GM19463 (cell line): ENCODE data around the gene CNN2.

Experiments used
- ATAC-seq: cut with Tn5 transposase; IDR thresholded peaks from one replicate; pipeline ENCODE4 v1.9.1; 2021; ENCODE audit warnings: mild to moderate bottlenecking, moderate library complexity; ENCODE audit not compliant: unreplicated experiment

Gene CNN2

GRCh38 chr19:995051-995827 lies 31.2 kb upstream of the CNN2 start:
- no peak for ATAC-seq

GRCh38 chr19:996051-996838 lies 30.2 kb upstream of the CNN2 start:
- ATAC-seq: no peak

DNA sequence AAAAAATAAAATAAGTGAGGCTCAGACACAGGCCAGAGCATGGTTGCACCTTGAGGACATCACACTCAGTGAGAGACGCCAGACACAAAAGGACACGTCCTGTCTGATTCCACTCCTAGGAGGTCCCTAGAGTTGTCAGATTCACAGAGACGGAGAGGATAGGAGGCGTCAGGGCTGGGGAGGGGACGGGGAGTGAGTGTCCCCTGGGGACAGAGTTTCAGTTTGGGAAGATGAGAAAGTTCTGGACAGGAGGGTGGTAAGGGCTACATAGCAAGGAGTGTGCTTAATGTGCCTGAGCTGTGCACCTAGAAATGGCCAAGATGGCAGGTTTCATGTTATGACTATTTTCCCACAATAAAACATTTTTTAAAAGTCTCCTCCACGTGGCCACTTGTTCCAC lies 28.3 kb upstream of the CNN2 start:
- ATAC-seq: no peak

DNA sequence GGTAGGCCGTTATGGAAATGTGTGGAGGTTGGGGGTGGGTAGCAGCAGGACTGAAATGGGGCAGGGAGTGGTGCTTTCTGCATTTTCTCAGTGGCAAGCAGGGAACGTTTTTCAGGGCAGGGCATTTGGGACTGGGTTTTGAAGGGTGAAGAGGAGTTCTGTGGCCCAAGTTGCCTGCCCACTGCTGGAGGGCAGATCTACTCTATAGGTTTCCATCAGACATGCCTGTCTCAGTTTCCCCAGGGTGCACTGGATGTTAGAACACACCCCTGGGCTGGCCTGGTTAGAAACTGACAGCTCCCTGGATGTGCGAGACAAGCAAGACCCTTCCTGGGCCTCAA lies 27.1 kb upstream of the CNN2 start:
- ATAC-seq: no peak

DNA sequence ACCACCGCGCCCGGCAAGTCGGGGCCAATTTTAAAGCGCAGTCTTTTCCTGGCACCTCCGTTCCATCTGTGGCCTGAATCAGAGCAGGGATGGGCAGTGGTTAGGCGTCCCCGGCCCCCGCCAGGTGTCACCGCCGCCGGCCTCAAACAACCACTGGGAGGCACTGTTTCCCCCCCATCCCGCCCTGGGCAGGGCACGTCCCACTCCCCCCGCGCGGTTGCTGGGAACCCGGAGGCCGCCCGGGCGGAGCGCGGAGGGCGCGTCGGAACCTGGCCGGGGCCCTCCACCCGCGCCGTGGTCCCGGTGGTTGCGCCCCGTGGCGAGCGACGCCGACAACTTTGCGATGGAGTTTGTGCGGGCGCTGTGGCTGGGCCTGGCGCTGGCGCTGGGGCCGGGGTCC lies 26.3 kb upstream of the CNN2 start, which contains the start of gene GRIN3B:
Gene GRIN3B (plus strand): TSS at position 325 of the 400 bp plus-strand sequence. CDS start 19 bp downstream, at position 344.
- no peak for ATAC-seq

DNA sequence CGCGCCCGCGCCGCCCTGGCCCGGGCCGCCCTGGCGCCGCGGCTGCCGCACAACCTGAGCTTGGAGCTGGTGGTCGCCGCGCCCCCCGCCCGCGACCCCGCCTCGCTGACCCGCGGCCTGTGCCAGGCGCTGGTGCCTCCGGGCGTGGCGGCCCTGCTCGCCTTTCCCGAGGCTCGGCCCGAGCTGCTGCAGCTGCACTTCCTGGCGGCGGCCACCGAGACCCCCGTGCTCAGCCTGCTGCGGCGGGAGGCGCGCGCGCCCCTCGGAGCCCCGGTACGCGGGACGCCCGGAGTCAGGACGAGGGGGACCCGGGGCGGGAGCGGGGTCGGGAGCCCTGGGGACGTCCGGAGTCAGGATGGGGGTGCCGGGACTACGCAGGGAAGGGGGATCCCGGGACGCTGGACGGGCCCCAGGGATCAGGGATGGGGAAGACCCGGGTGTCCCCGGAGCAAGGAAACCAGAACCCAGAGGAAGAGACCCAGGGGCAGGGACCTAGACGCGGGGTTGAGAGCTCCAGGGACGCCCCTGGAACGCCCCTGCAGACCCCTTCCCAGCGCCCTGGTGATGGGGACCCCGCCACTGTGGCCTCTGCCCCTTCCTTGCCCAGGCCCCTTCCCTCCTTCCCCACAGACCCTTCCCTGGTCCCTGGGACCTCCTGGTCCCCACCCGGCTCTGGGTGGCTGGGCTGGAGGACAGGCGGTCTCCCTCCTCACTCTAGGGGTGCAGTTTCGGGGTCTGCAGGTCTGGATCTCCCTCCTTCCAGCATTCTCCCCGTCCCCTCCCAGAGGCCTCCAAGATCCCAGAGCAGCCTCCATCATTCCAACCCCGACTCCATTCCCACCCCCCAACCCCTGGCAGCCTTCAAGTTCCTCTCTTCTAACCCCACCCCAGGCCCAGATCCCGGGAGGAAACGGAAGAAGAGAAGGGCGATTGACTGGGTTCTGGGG lies 25.5 kb upstream of the CNN2 start:
- no peak for ATAC-seq

GRCh38 chr19:1001538-1002166 lies 24.8 kb upstream of the CNN2 start:
- no peak for ATAC-seq

DNA sequence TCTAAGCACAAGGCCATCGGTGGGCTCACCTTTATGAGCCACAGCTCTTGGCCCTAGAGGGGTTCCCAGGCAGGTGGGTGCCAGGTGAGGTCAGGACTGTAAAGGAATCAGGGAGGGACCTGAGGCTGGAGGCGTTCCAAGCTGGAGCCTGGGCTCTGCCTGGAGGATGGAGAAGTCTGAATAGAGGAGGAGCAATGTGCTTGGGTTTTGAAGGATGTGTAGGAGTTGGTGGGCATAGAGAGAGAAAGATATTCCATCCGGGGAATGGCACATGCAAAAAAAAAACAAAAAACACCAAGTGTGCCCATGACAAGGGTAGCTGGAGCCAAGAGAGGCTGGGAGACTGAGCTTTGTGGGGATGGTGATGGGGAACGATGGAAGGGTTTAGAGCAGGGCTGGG lies 23.8 kb upstream of the CNN2 start:
- ATAC-seq: no peak

GRCh38 chr19:1003283-1003682 lies 23.1 kb upstream of the CNN2 start:
- no peak for ATAC-seq

DNA sequence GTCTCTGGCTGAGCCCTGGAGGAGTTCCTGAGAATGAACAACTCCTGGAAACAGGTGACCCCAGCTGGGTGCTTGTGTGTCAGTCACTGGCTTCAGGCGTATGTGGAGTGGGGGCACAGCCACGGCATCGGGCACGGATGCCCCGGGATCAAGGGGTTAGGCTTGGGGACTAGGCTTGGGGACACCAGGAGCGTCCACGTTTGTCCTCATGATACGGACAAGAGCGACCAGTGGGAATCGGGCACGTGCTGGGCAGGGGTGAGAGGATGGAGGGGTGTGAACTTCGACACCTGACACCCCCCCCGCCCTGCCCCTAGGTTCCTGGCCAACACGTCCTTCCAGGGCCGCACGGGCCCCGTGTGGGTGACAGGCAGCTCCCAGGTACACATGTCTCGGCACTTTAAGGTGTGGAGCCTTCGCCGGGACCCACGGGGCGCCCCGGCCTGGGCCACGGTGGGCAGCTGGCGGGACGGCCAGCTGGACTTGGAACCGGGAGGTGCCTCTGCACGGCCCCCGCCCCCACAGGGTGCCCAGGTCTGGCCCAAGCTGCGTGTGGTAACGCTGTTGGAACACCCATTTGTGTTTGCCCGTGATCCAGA lies 22.1 kb upstream of the CNN2 start:
- no peak for ATAC-seq

DNA sequence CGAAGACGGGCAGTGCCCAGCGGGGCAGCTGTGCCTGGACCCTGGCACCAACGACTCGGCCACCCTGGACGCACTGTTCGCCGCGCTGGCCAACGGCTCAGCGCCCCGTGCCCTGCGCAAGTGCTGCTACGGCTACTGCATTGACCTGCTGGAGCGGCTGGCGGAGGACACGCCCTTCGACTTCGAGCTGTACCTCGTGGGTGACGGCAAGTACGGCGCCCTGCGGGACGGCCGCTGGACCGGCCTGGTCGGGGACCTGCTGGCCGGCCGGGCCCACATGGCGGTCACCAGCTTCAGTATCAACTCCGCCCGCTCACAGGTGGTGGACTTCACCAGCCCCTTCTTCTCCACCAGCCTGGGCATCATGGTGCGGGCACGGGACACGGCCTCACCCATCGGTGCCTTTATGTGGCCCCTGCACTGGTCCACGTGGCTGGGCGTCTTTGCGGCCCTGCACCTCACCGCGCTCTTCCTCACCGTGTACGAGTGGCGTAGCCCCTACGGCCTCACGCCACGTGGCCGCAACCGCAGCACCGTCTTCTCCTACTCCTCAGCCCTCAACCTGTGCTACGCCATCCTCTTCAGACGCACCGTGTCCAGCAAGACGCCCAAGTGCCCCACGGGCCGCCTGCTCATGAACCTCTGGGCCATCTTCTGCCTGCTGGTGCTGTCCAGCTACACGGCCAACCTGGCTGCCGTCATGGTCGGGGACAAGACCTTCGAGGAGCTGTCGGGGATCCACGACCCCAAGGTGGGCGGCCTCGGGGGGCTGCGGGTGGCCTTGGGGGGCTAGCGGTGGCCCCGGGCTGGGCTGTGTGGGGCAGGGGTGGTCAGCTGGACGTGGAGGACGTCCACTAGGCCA lies 21.4 kb upstream of the CNN2 start:
- no peak for ATAC-seq

GRCh38 chr19:1006711-1007398 lies 19.6 kb upstream of the CNN2 start:
- no peak for ATAC-seq

DNA sequence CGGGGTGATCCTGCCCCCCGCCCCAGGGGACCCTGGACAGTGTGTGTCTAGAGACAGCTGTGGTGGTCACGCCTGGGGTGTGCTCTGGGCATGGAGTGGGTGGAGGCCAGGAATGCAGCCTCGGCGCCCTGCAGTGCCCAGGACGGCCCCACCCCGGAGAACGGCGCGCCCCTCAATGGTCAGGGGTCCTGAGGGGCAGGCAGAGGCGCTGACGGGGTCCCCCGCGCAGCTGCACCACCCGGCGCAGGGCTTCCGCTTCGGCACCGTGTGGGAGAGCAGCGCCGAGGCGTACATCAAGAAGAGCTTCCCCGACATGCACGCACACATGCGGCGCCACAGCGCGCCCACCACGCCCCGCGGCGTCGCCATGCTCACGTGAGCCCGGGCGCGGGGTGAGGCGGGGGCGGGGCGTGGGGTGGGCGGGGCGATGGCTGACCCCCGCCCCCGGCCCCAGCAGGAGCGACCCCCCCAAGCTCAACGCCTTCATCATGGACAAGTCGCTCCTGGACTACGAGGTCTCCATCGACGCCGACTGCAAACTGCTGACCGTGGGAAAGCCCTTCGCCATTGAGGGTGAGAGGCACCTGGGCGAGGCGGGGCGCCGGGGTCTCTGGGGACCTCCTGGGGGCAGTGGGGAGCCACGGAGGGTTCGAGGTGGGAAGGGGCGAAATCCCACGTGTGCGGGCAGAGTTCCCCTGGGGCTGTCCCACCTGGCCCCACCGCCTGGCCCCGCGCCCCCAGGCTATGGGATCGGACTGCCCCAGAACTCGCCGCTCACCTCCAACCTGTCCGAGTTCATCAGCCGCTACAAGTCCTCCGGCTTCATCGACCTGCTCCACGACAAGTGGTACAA lies 18.8 kb upstream of the CNN2 start:
- no peak for ATAC-seq

- ATAC-seq: no peak
Measured at GRCh38 chr19:1008268-1009040, 18.0 kb upstream of the CNN2 start.

DNA sequence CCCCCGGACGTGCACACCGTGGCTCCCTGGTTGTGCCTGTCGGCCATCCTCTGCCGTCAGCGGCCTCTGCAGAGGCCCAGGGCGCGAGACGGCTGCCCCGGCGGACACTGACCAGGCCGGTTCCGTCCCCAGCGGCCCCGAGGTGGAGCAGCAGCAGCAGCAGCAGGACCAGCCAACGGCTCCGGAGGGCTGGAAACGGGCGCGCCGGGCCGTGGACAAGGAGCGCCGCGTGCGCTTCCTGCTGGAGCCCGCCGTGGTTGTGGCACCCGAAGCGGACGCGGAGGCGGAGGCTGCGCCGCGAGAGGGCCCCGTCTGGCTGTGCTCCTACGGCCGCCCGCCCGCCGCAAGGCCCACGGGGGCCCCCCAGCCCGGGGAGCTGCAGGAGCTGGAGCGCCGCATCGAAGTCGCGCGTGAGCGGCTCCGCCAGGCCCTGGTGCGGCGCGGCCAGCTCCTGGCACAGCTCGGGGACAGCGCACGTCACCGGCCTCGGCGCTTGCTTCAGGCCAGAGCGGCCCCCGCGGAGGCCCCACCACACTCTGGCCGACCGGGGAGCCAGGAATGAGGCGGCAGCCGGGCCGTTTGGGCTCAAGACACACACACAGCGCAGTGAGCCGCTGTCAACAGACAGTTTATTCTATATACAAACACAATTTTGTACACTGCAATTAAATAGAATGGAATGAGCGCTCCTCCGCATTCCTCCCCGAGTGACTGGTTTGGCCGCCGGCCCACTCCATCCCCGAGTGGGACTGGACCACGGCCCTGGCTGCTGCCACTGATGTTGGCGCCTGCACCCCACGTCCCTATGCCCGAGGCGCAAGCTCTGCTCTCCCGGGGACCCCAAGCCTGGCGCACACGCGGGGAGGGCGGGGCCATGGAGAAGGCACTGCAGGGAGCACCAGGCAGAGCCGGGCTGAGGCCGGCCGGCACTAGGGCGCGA lies 17.1 kb upstream of the CNN2 start:
- ATAC-seq: no peak

- no peak for ATAC-seq
Measured at GRCh38 chr19:1009981-1010538, 16.3 kb upstream of the CNN2 start.
